HG02840 (cell line): ENCODE results near the gene CNDP1.

Source experiments
- ATAC-seq: cut with Tn5 transposase; IDR thresholded peaks from one replicate; pipeline ENCODE4 v1.9.1; 2021; ENCODE audit warnings: mild to moderate bottlenecking, moderate library complexity, moderate number of reproducible peaks; ENCODE audit not compliant: unreplicated experiment, low FRiP score

The CNDP1 gene

DNA sequence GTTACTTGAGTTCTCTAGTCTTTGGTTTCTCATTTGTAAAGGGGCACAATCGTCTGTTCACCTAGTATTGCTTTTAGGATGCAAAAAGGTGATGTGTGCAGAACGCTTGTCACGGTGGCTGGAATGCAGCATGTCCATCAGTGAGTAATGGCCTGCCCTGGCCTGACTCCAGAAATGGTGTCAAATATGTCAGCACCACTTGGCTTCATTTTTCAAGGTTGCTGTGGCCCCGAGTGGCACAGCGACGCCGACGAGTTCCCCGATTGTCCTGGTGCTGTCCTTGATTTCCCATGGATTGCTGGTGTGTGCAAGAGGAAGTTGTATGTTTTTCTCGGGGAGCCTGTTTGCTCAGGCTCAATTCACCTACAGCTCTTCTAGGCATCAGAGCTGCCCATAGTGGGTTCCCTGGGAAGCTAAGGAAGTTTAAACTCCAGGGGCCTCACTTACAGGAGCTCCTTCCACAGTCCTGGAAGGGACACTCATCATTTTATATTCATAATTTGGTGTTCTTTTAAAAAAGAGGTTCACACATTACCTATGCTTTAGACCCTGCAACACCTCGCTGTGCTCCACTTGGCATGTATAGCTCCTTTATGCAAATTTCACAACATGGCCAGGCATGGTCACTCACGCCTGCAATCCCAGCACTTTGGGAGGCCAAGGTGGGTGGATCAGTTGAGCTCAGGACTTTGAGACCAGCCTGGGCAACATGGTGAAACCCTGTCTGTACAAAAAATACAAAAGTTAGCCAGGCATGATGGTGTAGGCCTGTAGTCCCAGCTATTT, 37.8 kb downstream of the CNDP1 start:
- ATAC-seq: no peak

DNA sequence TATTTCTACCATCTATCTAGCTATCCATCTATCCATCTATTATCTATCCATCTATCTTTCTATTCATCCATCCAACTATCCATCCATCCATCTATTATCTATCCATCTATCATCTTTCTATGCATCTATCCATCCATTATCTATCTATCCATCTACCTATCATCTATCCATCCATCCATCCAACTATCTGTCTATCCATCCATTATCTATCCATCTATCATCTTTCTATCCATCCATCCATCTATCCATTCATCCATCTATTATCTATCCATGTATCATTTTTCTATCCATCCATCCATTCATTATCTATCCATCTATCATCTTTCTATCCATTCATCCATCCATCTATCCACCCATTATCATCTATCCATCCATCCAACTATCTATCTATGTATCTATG, 38.8 kb downstream of the CNDP1 start:
- ATAC-seq: no peak

DNA sequence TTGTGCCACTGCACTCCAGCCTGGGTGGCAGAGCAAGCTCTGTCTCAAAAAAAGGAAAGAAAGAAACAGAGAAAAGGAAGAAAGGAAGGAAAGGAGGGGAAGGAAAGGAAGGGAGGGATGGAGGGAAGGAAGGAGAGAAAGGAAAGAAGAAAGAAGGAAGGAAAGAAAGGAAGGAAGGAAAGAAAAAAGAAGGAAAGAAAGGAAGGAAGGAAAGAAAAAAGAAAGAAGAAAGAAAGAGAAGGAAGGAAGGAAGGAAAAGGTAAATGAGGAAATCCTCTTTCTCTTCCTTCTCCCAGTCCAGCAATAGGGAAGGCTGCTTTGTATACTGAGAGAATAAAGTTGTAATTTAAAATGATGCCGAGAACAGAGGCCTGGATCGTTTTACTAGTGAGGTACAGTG, 40.6 kb downstream of the CNDP1 start:
- no peak for ATAC-seq

GRCh38 chr18:74577019-74577418, 42.7 kb downstream of the CNDP1 start:
- no peak for ATAC-seq

DNA sequence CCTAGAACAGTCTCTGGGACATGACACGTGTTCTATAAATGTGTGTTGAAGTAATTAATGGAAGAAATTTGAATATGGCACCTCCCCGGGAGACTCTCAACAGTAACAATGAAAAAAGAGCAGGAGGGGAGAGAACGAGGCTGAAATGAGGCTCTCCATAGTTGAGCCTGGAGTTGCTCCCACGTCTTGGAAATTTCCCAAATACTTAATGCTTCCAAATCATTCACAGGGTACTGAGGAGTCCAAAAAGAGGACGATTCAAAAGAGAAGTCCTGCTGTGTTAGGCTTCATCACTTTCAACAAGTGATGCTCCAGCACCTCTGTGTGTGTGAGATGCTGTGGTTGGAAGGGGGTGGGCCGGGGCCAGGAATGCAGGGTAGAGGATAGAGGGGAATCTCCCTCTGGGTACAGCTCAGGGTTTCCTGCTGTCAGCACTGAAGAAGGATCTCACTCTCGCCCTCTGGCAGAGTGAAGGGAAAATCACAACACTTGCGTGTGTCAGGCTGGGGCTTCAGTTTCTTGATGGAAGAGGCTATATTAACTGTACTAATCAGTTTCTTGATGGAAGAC, 45.3 kb downstream of the CNDP1 start:
- ATAC-seq: no peak

DNA sequence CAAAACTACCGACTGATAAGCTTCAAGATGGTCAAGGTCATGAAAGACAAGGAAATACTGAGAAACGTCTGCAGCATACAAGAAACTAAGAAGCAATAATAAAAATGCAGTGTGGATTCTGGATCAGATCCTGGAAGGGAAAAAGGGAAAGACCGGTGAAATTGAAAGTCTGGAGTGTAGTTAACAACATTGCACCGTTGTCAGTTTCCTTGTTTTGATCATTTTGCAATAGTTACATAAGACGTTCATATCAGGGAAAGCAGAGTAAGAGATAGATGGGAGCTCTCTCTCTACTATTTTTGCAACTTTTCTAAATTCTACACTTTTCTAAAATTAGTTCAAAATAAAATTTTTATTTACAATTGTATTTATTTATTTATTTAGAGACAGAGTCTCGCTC, 48.3 kb downstream of the CNDP1 start:
- ATAC-seq: no peak

DNA sequence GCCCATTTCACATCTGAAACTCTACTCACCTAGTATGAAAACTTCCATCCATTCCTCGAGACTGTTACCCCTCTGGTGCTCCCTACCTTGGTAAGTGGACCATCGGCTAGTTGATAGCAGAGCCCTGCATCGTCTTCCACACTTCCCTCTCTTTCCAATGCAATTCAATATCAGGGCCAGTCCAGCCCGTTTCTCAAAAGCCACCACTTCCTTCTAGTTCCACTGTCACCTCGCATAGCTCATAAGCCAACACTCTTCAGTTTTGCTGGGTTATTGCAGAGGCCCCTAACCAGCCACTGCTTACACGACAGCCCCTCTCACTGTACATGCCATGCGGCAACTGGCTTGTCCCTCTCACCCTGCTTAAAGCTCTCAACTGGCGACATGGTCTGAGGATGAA, 53.1 kb downstream of the CNDP1 start:
- no peak for ATAC-seq

DNA sequence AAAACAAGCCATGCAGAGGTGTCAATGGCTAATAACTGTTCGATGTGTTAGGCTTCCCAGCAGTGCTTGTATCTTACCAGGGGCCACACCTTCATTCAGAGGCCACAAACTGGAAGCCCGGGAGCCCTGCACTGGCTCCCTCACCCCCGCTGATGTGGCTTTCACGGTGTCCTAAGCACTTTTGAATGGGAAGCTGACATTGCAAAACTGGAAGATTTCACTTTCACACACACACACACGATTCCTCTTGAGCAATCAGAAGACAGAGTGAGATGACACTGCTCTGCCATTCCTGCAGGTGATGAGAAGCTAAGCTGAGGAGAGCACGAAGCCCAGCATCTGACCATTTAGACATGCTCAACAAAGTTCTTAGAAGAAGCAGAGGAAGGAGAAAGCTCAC, 54.7 kb downstream of the CNDP1 start:
- ATAC-seq: no peak

GRCh38 chr18:74589811-74590210, 55.5 kb downstream of the CNDP1 start:
- ATAC-seq: no peak

DNA sequence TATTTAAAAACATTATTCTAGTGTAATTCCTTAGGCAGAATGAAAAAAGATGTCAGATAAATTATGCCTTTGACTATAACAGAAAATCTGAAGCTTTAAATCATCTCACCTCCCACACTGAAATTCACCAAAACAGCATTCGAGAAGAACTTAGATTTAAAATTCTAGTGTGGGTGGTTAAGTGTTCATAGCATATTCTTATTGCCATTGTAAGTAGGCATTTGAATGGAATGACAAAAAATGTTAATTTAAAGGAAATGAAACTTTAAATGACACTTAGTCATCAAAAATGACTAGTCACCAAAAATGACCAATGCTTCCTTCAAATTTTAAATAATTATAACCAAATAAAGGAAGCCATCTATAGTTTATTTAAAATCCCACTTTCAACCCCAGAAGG, 56.4 kb downstream of the CNDP1 start:
- ATAC-seq: no peak

- no peak for ATAC-seq
These were observed 61.1 kb downstream of the CNDP1 start for GRCh38 chr18:74595431-74595830.

- peak; percentile 42 for ATAC-seq
These were observed 62.8 kb downstream of the CNDP1 start for GRCh38 chr18:74597034-74597661.

- ATAC-seq: peak; percentile 81
These were observed 63.5 kb downstream of the CNDP1 start, which contains the start of gene ZNF407 for GRCh38 chr18:74597662-74598349. TSS of gene ZNF407 (plus strand) at chr18:74597870. CDS start at chr18:74631020, 33,150 bp downstream.

GRCh38 chr18:74598350-74599001, 64.2 kb downstream of the CNDP1 start:
- peak; percentile 48 for ATAC-seq

- ATAC-seq: no peak
These were observed 70.1 kb downstream of the CNDP1 start for GRCh38 chr18:74604361-74604760.

- no peak for ATAC-seq
These were observed 70.5 kb downstream of the CNDP1 start for GRCh38 chr18:74604774-74605173.

- ATAC-seq: no peak
These were observed 74.4 kb downstream of the CNDP1 start for GRCh38 chr18:74608681-74609080.

- ATAC-seq: no peak
These were observed 75.2 kb downstream of the CNDP1 start for GRCh38 chr18:74609535-74609934.

DNA sequence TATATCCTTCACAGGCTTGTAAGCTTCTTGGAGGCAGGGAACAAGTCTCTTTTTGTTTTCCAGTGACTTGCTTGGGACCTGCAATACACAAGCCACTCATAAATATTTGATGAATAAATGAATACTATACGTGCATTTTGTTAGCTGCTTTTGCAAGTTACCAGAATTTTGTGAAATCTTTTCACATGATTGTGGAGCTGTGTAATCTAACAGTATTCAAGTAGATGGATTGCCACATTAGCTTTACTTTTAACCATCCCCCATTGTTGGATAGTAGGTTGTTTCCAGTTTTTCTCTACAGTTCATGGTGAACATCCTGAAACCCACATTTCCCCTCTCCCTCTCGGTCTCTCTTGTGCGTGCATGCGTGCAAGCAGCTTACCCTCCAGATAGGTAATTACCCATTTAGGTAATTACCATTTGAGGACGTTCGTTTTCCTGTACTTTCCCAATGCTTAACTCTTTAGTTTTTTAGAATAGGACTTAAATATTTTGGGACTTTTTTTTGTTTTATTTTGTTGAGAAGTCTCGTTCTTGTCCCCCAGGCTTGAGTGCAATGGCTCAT, 75.8 kb downstream of the CNDP1 start:
- ATAC-seq: no peak

DNA sequence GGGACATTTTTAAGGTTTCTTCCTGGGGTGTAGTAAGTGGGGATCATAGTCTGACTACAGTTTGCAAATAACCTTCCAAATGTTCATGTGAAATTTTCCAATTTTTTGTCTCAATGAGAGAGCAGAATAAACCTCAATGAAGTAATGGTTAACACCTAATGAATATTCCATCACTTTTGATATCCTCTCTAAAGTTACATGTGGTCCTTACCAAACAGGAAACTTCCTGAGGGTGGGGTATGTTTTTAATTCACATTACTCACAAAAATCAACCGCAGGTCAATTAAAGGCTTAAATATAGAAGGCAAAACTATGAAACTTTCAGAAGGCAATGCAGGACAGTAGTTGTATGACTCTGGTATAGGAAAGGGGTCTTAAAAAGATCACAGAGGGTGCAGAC, 76.6 kb downstream of the CNDP1 start:
- no peak for ATAC-seq
